HG03108 (cell line): ENCODE data around the gene HSD17B8.

Experiments
- ATAC-seq: cut with Tn5 transposase; IDR thresholded peaks from one replicate; pipeline ENCODE4 v1.9.1; 2021; ENCODE audit warnings: moderate library complexity; ENCODE audit not compliant: unreplicated experiment

Gene HSD17B8

DNA sequence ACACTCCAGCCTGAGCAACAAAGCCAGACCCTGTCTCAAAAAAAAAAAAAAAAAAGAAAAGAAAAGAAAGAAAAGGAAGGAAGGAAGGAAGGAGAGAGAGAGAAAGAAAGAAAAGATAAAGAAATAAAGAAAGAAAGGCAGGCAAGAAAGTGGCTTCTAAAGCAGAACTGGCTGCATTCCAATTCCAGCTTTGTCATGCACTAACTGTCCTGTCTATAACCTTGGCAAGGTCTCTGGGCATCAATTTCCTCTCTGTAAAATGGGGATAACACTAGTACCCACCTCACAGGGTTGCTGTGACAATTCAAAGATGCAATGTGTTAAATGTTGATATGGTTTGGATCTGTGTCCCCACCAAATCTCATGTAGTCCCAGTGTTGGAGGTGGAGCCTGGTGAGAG lies 31.9 kb downstream of the HSD17B8 start:
- no peak for ATAC-seq

DNA sequence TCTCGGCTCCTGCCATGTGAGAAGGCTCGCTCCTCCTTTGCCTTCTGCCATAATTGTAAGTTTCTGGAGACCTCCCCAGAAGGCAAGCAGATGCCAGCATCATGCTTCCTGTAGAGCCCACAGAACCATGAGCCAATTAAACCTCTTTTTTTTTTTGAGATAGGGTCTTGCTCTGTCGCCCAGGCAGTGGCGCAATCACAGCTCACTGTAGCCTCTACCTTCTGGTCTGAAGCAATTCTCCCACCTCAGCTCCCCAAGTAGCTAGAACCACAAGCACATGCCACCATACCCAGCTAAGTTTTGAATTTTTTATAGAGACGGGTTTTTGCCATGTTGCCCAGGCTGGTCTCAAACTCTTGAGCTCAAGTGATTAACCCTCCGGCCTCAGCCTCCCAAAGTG lies 32.4 kb downstream of the HSD17B8 start:
- no peak for ATAC-seq

DNA sequence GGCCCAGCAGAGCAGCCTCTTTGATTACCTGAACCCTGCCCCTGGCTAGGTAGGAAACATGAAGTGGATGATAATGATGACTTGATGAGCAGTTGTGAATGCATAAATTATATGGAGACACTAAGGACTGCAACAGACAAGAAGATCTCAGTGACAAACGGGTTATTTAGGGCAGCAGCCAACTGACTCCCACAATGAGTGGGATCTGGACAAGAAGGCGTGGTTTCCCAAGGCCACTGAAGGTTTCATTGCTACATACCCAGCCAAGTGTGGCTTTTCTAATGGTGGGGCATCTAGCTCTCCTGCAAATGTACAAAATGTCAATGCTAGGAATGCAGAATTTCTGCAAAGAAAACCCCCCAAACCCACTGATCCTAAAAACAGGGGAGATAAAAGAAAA lies 33.3 kb downstream of the HSD17B8 start:
- ATAC-seq: no peak

DNA sequence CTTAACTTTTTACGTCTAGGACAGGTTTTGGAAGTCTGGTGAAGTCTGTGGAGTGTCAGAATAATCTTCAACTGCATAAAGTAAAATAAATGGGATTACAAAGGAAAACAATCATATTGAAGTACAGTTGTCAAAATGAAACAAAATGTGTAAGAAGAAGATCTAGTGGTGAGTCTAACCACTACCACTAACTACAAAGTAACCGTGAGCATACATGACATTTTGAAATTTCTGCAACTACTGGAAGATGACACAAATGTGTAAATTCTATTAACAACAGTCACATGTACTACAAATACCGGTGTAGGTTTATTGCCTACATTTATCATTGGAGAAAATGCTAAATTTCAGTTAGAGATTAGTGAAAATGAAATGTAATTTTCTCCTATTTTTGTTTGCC lies 37.5 kb downstream of the HSD17B8 start:
- no peak for ATAC-seq

DNA sequence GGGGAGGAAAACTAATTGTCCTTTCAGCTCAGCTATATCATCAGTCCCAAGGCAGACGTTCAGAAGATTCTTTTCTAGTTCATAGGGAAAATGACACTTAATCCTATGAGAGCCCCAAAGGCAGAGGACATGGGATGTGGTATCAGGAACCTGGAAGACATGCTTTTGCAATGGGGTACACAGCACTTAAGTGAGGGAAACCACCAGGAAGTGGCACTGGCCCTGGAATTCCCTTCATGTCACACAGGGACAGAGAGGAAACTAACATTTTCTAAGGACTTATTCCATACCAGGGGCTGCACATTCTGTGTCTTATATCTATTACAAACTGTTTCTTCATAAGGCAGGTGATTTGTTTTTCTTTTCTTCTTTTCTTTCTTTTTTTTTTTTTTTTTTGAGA lies 39.0 kb downstream of the HSD17B8 start:
- no peak for ATAC-seq

DNA sequence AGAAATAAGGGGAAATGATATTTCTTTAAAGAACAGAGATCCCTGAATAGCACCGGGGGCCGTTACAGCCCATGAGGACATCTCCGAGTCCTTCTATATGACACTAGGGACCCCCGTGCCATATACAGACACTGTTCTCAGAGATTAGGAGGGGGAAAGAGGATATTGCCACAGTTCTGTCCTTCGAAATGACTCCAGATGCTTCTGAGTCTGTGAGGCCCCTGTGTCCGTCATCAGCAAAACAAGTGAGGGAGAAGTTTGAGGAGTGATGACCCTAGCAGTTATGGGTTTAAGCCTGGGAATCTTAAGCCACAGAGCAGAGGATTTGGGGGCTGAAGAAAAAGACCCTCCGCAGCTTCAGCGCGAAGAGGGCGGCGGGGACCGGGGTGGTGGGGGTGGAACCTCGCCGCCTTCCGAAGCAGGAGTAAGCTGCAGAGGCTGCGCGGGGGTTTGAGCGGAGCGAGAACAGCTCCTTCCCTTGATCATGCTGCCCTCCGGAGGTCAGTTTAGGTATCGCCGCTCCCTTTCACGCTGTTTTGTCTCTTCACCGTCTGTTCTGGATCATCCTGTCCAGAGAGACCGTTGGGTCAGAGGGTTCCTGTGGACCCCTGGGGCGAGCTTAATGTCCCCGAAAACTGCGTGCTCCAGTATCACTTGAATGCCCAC lies 43.7 kb downstream of the HSD17B8 start:
- ATAC-seq: peak; percentile 25

DNA sequence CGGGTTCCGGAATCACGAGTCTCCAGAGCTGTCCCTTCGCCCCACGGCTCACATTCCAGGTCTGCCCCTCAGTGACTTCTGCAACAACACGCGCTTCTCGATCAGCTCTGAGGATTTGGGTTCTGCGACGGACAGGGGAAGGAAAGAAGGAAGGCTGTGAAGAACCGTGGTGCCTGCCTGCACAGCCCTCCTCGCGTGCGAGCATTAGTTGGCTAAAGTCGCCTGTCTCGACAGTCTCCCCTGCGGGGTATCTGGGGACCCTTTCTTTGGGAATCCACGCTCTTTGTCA lies 44.1 kb downstream of the HSD17B8 start:
- ATAC-seq: no peak

DNA sequence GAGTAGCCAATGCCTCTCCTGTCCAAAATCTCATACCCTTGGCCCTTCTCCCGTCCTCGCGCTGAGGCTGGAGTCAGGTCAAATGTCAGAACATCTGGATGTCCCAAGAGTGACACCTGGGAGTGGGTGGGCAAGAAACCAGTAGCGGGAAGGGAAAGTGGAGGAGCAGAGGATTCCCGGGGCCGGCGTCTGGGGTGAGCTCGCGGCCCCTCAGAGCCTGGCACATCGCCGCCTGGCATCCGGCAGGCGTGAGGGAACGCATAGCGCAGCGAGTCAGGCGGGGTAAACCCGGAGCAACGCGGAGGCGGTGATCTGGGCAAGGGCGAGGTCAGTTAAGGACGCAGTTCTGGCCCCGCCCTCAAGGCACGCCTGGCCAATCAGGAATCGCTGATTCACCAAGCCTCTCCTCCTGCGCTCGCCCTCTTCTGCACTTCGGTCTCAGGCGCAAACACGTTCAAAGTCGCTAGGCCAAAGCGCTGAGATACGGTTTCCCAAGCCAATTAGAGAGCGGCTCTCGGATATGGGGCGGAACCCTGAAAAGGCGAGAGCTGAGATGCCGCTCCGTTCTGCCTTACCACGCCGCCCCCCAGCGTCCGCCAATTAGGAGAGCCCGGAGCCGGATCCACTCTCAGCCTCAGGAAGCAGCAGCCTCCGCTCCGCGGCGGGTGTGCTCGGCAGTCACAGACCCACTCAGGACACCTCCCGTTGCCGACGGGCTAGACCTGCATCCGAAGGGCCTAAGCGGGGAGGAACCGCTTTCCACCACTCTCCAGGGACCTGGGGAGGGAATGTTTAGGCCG lies 44.7 kb downstream of the HSD17B8 start:
- ATAC-seq: peak; percentile 84

DNA sequence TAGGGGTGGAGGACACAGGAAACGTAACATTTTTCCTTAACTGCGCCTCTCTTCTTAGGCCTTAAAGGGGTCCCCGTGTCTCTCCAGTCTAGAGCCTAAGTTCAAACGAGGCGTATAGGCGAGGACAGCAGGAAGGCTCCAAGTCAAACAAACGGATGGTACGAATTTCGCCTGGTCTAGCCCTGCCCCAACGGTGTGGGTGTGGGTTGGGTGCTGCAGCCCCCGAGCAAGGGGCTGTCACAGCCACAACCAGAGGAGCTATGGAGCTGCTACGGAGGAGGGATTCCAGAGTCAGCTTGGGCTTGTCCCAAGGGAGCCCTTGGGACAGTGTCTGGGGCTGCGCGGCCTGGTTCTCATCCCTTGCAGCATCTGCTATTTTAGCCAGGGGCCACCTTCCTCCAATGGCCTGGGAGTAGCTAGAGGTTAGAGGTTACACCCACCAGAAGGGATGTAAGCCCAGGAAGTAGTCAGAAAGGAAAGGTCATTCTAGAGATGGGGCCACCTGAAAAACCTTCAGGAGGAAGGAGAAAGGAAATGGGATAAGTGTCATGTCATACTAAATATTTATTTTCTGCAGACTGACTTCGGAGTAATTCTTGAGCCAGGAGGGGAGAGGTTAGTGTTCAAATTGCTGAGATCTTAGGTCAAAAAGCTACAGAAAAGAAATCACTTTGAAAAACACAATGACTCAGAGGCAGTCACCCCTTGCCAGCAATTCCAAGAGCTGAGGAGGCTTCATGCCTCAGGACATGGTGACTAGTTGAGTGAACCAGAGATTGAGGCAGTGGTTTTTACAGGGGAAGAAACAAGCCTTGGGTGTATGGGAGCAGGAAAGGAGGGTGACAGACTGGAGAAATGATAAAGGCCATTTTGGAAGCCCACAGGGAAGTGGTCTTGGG lies 45.5 kb downstream of the HSD17B8 start:
- ATAC-seq: no peak

DNA sequence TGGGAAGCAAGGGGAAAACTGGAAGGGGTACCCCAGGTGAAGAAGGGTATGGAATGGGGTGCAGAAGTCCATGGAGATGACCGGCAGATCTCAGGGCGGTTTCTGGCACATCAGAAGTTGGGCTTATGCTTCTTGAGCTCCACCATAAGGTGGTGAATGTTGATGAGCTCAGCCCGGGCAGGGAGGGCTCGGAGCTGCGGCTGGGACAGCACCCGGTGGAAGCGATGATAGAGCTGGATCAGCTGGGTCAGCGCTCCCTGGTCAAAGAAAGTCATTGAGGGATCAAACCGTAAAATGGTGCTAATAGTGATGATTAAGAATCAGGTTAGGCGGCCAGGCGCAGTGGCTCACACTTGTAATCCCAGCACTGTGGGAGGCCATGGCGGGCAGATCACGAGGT lies 46.3 kb downstream of the HSD17B8 start:
- ATAC-seq: no peak

DNA sequence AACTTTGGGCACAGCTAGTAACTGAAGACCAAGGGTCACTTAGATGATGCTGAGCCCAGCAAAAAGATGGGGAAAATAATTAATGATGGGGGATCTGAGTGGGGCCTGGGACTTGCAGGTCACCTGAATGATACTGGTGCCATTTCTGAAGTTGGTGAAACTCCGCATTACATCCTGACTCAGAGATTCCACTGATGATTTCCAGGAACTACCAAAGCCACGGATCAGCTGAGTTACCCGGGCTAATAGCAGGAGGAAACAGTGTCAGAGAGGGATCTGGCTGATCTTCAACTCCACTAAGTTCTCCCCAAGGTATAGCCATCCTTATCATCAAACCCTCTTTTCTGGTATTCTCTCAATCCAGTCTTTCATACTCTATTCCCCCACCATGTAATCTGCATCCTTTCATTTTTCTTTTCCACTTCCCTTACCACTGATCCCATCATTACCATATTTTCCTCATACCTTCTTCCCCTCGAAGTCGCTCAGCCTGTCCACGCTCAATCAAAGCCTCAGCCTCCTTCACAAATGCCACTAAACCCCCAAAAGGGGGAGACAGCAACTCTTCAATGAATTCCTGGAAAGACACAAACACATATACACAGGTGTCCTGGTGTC lies 47.0 kb downstream of the HSD17B8 start:
- no peak for ATAC-seq

DNA sequence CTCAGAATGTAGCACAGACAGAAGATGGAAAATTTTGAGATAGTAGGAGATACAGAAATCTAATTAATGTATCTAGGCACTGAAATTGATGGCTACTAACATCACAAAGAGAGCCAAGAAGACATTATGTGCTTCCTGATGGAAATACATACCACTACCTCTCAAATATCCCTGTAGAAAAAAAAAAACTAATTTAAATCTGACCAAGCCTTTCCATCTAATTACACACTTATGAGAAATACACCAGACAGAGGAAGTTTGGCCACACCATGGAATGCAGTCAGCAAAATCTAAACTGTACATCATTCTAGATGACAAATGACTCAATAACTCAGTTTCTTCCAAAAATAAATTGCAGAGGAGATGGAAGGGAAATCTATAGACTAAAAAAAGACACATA lies 48.3 kb downstream of the HSD17B8 start:
- no peak for ATAC-seq

DNA sequence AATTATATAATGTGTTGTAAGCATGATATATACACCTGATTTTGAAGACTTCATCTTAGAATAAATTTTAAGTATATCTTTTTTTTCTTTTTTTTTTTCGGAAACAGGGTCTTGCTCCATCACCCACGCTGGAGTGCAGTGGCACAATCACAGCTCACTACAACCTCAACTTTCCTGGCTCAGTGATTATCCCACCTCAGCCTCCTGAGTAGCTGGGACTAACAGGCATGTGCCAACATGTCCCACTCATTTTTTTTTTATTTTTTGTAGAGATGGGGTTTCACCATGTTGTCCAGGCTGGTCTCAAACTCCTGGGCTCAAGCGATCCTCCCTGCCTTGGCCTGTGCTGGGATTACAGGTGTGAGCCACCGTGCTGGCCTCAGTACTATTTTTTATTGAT lies 50.1 kb downstream of the HSD17B8 start:
- ATAC-seq: no peak
